GM19328 (cell line): ENCODE results near the gene GNAI3.

Experiments
- ATAC-seq: cut with Tn5 transposase; IDR thresholded peaks from one replicate; pipeline ENCODE4 v1.9.1; 2021; ENCODE audit warnings: mild to moderate bottlenecking, moderate library complexity; ENCODE audit not compliant: unreplicated experiment

Gene GNAI3

DNA sequence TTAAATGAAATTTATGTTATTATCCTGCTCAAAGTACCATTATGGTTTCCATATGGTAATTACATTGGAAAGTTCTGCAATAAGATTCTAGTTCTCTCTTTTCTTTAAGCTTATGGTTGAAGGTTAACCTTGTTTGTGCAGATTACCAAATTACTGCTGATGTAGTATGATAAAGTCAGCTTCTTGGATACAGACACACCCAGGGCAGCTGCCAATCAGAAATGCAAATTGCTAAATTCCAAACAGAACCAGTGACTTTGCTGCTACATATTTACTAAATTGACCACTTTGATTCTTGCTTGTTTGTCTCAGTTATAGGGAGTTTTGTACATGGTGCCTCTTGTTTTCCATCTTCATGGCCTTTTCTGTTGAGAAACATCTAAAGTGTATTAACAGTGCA lies 44.5 kb downstream of the GNAI3 start:
- no peak for ATAC-seq

DNA sequence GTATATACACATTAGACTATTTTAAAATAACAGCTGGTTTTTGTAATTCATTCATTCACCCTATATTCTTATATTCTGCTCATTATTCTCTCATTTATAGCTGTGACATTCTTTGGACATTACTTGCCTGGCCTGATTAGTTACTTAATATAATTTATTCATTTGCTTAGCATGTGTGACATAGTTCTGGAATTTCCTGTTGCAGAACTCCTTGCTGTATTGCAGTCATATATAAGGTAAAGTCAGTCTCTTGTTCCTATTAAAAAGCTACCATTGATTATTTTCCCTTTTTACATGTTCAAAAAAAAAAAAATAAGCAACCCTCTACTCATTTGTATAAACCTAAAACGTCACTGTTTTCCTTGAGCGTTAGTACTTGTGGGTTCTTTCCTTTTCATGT lies 47.1 kb downstream of the GNAI3 start:
- no peak for ATAC-seq

DNA sequence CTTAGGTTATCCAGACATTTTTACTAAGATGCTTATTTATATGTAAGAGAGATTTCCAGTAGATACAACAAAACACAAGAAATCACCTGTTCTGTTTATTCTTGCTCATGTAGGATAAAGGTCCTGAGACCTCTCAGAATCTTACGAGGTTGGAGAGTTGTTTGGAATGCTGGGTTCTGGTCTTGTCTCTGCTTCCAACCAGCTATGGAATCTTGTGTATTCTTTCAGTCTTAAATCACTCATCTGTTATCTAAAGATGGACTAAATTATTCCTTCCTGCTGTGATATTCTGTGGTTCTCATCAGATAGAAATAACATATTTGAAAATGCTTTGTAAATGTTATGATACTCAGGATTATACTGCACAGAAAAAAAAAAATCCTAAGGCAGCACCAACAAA lies 49.7 kb downstream of the GNAI3 start:
- ATAC-seq = no peak

GRCh38 chr1:109598655-109599054 lies 50.2 kb downstream of the GNAI3 start:
- no peak for ATAC-seq

DNA sequence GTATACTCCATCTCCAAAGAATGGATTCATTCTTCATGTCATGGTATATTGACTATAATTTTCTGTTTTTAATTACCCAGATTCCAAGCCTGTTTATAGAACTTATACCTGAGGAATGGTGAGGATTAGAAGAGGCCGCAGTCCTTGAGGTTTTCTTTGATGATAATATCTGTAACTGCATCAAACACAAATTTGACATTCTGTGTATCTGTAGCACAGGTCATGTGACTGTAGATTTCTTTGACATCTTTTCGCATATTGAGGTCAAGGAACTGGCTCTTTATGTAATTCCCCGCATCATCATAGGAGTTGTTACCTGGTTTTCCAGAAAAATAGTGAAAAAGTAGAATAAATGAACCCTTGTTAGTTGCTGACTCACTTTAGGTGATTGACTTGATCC lies 54.8 kb downstream of the GNAI3 start:
- ATAC-seq = no peak

DNA sequence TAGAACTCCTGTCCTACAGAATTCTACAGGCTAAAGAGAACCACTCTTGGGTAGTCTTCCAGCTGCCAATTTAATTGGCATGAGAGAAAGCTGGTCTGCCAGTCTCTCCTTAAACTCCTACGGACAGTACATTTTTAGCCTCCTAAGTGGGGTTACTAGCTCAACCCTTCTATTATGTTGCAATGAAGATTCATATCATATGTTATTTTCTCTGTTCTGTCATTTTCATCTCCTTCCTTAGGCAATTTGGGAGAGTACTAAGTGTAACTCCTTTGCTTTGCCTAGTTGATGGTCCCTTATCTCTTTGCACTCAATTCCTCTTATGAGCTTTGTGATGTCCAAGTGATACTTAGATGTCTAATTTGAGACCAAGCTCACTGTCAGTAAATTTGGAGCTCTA lies 57.0 kb downstream of the GNAI3 start:
- no peak for ATAC-seq

DNA sequence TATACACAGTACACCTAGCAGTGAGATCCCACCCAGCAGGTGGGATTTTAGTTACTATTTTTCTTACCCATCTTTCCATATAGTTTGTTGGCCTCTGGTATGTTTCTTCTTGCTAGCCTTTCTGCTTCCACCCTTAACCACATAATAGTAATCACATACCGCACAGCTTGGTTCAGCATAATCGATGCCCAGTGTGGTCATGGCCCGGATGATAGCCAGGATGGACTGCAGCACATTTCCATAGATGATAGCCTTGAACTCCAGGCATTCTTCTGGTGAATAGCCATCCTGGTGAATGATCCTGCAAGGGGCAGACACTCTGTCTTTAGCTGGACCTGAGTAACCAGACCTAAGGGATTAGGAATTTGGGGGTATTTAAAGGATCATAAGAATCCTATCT lies 61.5 kb downstream of the GNAI3 start:
- ATAC-seq = no peak

DNA sequence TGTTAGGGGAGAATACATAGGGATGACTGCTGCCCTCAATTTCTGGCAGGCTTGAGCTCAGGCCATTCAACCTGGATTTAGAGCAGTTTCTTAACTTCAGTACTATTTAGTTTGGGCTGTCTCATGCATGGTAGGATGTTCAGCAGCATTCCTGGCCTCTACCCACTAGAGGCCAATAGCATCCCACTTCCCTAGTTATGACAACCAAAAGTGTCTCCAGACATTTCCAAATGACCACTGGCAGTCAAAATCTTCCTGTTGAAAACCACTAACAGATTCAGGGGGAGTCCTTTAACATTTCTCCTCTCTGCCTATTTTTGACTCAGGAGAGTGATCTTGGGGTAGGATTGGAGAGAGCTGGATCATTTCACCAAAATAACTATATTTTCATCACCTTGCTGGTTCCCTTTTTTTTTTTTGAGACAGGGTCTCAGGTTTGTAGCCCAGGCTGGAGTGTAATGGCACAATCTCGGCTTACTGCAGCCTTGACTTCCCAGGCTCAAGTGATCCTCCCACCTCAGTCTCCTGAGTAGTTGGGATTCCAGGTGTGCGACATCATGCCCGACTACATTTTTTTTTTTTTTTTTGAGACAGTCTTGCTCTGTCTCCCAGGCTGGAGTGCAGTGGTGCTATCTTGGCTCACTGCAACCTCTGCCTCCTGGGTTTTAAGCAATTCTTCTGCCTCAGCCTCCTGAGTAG lies 62.3 kb downstream of the GNAI3 start:
- no peak for ATAC-seq

GRCh38 chr1:109611308-109611990 lies 63.0 kb downstream of the GNAI3 start:
- no peak for ATAC-seq

- no peak for ATAC-seq
Observed at GRCh38 chr1:109613361-109614147, 65.1 kb downstream of the GNAI3 start.

DNA sequence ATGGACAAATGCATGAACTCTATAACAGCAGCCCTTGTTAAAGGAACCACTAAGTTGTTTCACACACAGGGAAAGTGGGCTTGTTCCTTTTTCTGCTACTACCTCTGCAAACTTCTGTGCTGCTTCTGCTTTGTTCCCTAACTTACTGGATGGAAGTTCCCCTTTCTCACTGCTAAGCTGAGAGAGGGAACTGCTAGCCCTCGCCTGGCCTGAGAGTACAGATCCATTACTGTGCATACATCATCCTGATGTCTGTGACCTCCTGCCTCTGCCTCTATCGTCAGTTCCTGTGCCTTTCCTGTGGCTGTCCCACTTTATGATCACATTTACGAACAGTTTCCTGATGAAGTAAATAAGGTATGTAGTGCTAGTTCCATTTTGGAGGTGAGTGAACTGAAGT lies 67.5 kb downstream of the GNAI3 start:
- ATAC-seq = no peak

GRCh38 chr1:109616391-109616790 lies 68.0 kb downstream of the GNAI3 start:
- ATAC-seq = no peak

DNA sequence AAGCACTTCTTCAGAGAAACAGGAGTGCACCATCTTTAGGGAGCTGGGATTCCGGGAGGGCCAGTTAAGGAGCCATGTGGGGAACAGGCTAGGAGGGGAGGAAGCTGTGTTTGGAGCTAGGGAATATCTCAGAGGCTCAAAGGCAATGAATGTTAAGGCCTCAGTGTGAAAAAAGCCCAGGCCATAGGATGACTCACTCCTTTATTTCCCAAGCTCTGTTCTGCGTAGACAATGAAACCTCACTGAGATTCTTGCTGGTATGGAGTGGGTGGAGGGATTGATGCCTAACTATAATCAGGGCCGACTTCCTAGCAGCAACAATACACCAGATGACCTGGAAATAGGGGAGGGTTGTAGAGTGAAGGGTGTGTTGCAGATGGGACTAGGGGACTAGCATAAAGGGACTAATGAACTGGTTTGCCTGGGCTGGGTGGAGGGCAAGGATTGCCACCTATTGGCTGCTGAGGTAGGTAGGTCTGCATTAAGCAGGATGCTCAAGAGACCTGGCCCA lies 68.9 kb downstream of the GNAI3 start:
- no peak for ATAC-seq

DNA sequence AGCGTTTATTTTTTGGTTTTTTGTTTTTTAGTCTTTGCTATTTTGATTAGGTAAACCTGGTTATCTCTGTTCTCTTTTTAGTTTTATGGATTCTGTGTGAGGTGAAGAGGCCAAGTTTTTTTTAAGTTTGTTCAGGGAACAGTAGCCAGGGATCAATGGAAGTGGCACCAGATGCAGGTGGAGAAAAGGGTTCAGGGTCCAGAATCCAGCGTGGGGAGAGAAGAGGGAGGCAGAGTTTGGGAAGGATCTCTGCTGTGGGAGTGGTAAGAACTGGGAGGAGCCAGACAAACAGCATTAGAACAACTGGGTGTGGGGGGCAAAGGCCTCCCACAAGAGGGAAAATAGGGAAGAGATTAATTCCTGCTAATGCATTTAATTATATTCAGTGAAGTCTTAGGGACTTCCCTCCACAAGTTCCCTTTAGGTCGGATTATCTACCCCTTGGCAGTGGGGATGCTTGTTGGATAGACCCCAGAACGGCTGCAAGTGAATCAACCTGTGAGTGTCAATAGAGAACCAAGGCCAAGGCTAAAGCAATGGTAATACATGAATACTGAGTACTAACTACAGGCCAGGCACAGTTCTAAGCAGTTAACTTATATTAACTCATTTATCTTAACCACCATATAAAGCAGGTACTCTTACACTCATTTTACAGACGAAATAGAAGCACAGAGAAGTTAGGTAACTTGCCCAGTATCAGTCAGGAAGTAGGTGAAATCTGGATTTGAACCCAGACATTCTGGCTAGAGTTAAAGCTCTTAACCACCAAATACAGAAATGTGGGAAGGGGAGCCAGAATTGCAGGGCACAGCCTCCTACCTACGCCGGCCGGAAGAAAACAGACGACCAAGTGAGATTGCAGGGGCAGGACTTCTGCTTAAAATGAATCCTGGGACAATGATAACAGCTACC lies 70.5 kb downstream of the GNAI3 start:
- no peak for ATAC-seq

DNA sequence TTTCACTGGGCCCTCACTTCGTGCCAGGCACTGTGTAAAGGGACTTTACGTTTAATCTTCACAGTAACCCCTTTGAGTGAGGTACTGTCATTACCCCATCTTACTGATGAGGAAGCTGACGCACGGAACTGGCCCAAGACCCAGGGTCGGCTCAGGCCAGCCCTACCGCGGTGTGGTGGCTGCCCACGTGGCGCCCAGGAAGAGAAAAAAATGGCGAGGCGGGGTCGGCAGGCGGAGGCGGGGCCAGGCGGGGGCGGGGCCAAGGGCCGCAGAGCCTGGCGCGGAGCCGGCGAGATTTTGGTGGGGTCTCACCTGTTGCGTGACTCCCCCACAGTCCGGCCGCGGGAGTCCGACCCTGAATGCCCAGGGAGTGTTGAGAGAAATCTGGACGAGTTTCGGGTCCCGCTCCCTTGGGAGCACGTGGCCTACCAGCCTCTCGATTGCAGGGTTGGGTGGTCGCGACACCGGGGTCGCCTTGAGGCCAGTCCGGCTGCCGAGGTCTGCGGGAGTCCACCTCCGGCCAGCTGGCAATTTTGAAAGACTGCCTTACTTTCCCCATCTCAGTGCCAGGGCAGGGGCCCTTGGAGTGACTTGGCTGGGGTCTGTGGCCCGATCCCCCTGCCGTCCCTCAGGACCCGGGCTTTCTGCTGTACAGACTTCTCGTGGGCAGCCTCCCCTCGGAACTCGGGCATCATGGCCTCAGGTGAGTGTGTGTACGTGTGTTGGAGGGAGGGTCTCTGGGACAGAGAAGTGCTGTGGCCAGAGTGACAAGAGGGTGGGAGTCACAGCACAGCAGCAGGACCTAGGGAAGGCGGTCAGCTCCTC lies 71.4 kb downstream of the GNAI3 start, which contains the start of the genes AMPD2 and GNAT2:
TSS of gene AMPD2 (plus strand) at position 262 of the 825 bp plus-strand sequence. CDS start 1,339 bp downstream, outside the sequence.
TSS of gene GNAT2 (minus strand) at position 41 of the 825 bp plus-strand sequence. CDS start 6,746 bp downstream, outside the sequence.
- ATAC-seq = peak; percentile 44

DNA sequence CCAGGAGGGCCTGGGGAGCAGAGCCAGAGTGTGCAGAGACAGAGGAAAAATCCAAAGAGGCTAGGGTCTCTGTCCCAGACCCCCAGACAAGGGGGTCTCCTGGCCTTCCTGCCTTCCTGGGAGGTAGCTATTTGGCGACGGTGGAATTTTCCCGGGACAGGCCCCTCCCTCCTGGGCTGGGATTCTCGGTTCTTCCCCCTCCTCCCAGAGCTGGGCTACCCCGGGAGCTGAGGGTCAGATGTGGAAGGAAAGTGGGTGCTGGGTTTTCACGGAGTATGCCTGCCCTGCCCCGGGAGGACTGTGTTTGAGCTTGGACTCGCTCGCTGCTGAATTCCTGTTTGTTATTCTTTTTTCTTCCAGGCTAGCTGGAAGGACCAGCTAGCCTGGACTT lies 72.0 kb downstream of the GNAI3 start:
- ATAC-seq = no peak

- peak; percentile 68 for ATAC-seq
Observed at GRCh38 chr1:109620841-109621286, 72.4 kb downstream of the GNAI3 start.

- no peak for ATAC-seq
Observed at GRCh38 chr1:109621379-109622136, 73.1 kb downstream of the GNAI3 start.
